GM12892 (cell line): ENCODE data around the gene UBE2L6.

Experiments
- POLR2A ChIP-seq: IDR thresholded peaks from 2 replicates; pipeline ENCODE4 v1.6.1; 2011; ENCODE audit warnings: low read depth, low read length, control low read depth
- POLR2AphosphoS5 ChIP-seq: IDR thresholded peaks from 2 replicates; pipeline ENCODE4 v1.6.1; 2011; ENCODE audit warnings: low read depth, low read length, control low read depth
- TAF1 ChIP-seq: IDR thresholded peaks from 2 replicates; pipeline ENCODE4 v1.6.1; 2011; ENCODE audit warnings: low read depth, mild to moderate bottlenecking, control low read depth, low read length, borderline replicate concordance

DNA sequence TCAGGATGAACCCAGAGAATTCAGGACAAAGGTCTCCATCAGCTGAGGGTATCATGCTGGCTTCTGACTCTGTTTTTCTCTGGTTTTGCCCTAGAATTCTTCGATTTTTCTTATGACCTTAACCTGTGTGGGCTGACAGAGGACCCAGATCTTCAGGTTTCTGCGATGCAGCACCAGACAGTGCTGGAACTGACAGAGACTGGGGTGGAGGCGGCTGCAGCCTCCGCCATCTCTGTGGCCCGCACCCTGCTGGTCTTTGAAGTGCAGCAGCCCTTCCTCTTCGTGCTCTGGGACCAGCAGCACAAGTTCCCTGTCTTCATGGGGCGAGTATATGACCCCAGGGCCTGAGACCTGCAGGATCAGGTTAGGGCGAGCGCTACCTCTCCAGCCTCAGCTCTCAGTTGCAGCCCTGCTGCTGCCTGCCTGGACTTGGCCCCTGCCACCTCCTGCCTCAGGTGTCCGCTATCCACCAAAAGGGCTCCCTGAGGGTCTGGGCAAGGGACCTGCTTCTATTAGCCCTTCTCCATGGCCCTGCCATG lies 46.8 kb upstream of the UBE2L6 start:
- TF ChIP-seq TAF1 (no peak), POLR2AphosphoS5 (no peak), POLR2A (no peak)
